H1 (cell line): ENCODE results near the gene IER5. TPM values are rescaled to one million over a fixed set of nuclear protein-coding genes. Genes with fewer than 3 reads are reported as not detected.

Experiments used
- CTCF ChIA-PET: fragments of 300-600 bp; sonication (Branson Sonifier 250); formaldehyde crosslinking; loops from one replicate; lab custom pipeline; 2021; ENCODE audit not compliant: partially characterized antibody; lab: Charles Lee
- POLR2A ChIA-PET: fragments of 300-600 bp; sonication (Branson Sonifier 250); formaldehyde crosslinking; loops from one replicate; lab custom pipeline; 2021; ENCODE audit warnings: inconsistent platforms; ENCODE audit not compliant: partially characterized antibody; lab: Charles Lee
- DNase-seq, 2 experiments: peaks; one replicate each; pipeline versions ENCODE4 v3.0.0 to v3.0.0-alpha.2; 2010 to 2022; ENCODE audit warnings: low spot score in 2 of 2, low read depth in 1 of 2, mixed read lengths in 1 of 2
- FAIRE-seq: peaks from 2 replicates; lab custom pipeline; 2011; peaks lifted over from hg19 to GRCh38; lab: Jason Lieb, UNC
- H2AFZ ChIP-seq: 2 replicates; pipeline ENCODE4 v1.8.1; 2012; ENCODE audit warnings: low read length, inconsistent platforms
- H2AK5ac ChIP-seq: 2 replicates; pipeline ENCODE4 v1.6.1; 2013; ENCODE audit warnings: low read depth, low read length
- H2BK120ac ChIP-seq: replicated peaks from 2 replicates; pipeline ENCODE3; 2013; ENCODE audit warnings: low read depth, low read length, inconsistent platforms
- H2BK12ac ChIP-seq: 2 replicates; pipeline ENCODE4 v1.6.1; 2013; ENCODE audit warnings: low read depth, low read length
- H2BK15ac ChIP-seq: 2 replicates; pipeline ENCODE4 v1.6.1; 2013; ENCODE audit warnings: low read length
- H2BK20ac ChIP-seq: 2 replicates; pipeline ENCODE4 v1.6.1; 2013; ENCODE audit warnings: low read length
- H2BK5ac ChIP-seq: 2 replicates; pipeline ENCODE4 v1.6.1; 2013; ENCODE audit warnings: low read depth, low read length
- H3K14ac ChIP-seq: 2 replicates; pipeline ENCODE4 v1.6.1; 2013; ENCODE audit warnings: inconsistent platforms; ENCODE audit not compliant: insufficient read length
- H3K18ac ChIP-seq: 2 replicates; pipeline ENCODE4 v1.6.1; 2013; ENCODE audit warnings: low read length; ENCODE audit errors: extremely low read depth
- H3K23ac ChIP-seq: 2 replicates; pipeline ENCODE4 v1.6.1; 2013; ENCODE audit warnings: inconsistent platforms; ENCODE audit not compliant: insufficient read length
- H3K23me2 ChIP-seq: 2 replicates; pipeline ENCODE4 v1.6.1; 2013; ENCODE audit warnings: low read depth, low read length
- H3K27ac ChIP-seq: 2 replicates; pipeline ENCODE4 v1.6.1; 2011; ENCODE audit warnings: low read depth, low read length, inconsistent platforms
- H3K27me3 ChIP-seq, 4 experiments: replicated peaks in 1 of 4; 1 replicate in 1 of 4; 2 replicates in 3 of 4; pipeline versions ENCODE4 v1.6.1 to v1.8.1; 2011 to 2013; ENCODE audit warnings: low read length in 3 of 4, mild to moderate bottlenecking in 3 of 4, inconsistent platforms in 2 of 4, mixed read lengths in 2 of 4, moderate library complexity in 1 of 4; ENCODE audit not compliant: control insufficient read depth in 3 of 4, insufficient read depth in 3 of 4; ENCODE audit errors: extremely low read depth in 1 of 4
- H3K36me3 ChIP-seq, 4 experiments: 2 replicates each; pipeline versions ENCODE4 v1.6.1 to v1.8.1; 2011 to 2013; ENCODE audit warnings: mild to moderate bottlenecking in 4 of 4, low read length in 3 of 4, moderate library complexity in 2 of 4, control low read depth in 1 of 4, inconsistent platforms in 1 of 4; ENCODE audit not compliant: insufficient read depth in 4 of 4, control insufficient read depth in 2 of 4
- H3K4ac ChIP-seq: replicated peaks from 2 replicates; pipeline ENCODE3; 2013; ENCODE audit warnings: low read length, low read depth, mixed read lengths, inconsistent platforms; ENCODE audit not compliant: insufficient read length
- H3K4me1 ChIP-seq, 4 experiments: replicated peaks in 1 of 4; 1 replicate in 1 of 4; 2 replicates in 3 of 4; pipeline versions ENCODE4 v1.6.1 to v1.8.1; 2011 to 2013; ENCODE audit warnings: low read length in 3 of 4, inconsistent platforms in 2 of 4, mixed read lengths in 1 of 4; ENCODE audit not compliant: insufficient read depth in 4 of 4, control insufficient read depth in 3 of 4
- H3K4me2 ChIP-seq, 2 experiments: 2 replicates each; pipeline versions ENCODE4 v1.6.1 to v1.8.1; 2011 to 2013; ENCODE audit warnings: low read depth in 2 of 2, low read length in 2 of 2, control low read depth in 1 of 2, inconsistent platforms in 1 of 2, mild to moderate bottlenecking in 1 of 2; ENCODE audit not compliant: insufficient read depth in 1 of 2
- H3K4me3 ChIP-seq, 4 experiments: fragments of 200-600, 300-600 bp in 1 of 4; sonication (generic), shearing (Covaris generic), sonication (Bioruptor Twin) in 1 of 4; 2 replicates each; pipeline versions ENCODE4 v1.5.1 to v1.8.1; 2011 to 2016; ENCODE audit warnings: low read length in 4 of 4, low read depth in 3 of 4, control low read depth in 2 of 4, inconsistent platforms in 2 of 4, mild to moderate bottlenecking in 2 of 4, mixed read lengths in 1 of 4, moderate library complexity in 1 of 4; ENCODE audit not compliant: insufficient read depth in 2 of 4; ENCODE audit errors: extremely low read depth in 1 of 4
- H3K56ac ChIP-seq: replicated peaks from 2 replicates; pipeline ENCODE3; 2013; ENCODE audit warnings: low read depth, mild to moderate bottlenecking, mixed read lengths, low read length, inconsistent platforms; ENCODE audit not compliant: insufficient read length
- H3K79me1 ChIP-seq: 2 replicates; pipeline ENCODE4 v1.6.1; 2013; ENCODE audit warnings: low read depth, low read length, control low read depth
- H3K79me2 ChIP-seq, 2 experiments: 2 replicates each; pipeline versions ENCODE4 v1.6.1 to v1.8.1; 2012 to 2013; ENCODE audit warnings: low read length in 2 of 2, mild to moderate bottlenecking in 2 of 2, inconsistent platforms in 1 of 2; ENCODE audit not compliant: insufficient read depth in 2 of 2, control insufficient read depth in 1 of 2
- H3K9ac ChIP-seq, 4 experiments: replicated peaks in 1 of 4; 1 replicate in 1 of 4; 2 replicates in 3 of 4; pipeline versions ENCODE4 v1.6.1 to v1.8.1; 2011 to 2013; ENCODE audit warnings: low read depth in 3 of 4, low read length in 3 of 4, control low read depth in 2 of 4, mild to moderate bottlenecking in 2 of 4, moderate library complexity in 2 of 4, inconsistent platforms in 1 of 4; ENCODE audit errors: extremely low read depth in 1 of 4
- H3K9me3 ChIP-seq, 2 experiments: 2 replicates each; pipeline versions ENCODE4 v1.6.1 to v1.8.1; 2012 to 2013; ENCODE audit warnings: mild to moderate bottlenecking in 2 of 2, moderate library complexity in 2 of 2, control low read depth in 1 of 2, inconsistent platforms in 1 of 2, low read depth in 1 of 2, low read length in 1 of 2, mixed read lengths in 1 of 2; ENCODE audit not compliant: insufficient read depth in 2 of 2
- H4K20me1 ChIP-seq, 2 experiments: replicated peaks in 1 of 2; 2 replicates each; pipeline versions ENCODE3 to v1.8.1; 2011 to 2013; ENCODE audit warnings: inconsistent platforms in 2 of 2, low read length in 2 of 2, mild to moderate bottlenecking in 1 of 2; ENCODE audit not compliant: insufficient read depth in 2 of 2, control insufficient read depth in 1 of 2
- H4K5ac ChIP-seq: 2 replicates; pipeline ENCODE4 v1.6.1; 2013; ENCODE audit warnings: low read length, low read depth, mixed read lengths, inconsistent platforms; ENCODE audit not compliant: insufficient read length
- H4K8ac ChIP-seq: 2 replicates; pipeline ENCODE4 v1.8.0; 2013; ENCODE audit warnings: mild to moderate bottlenecking, moderate library complexity, low read length, inconsistent platforms; ENCODE audit not compliant: insufficient read depth; ENCODE audit errors: extremely low read depth
- H4K91ac ChIP-seq: replicated peaks from 2 replicates; pipeline ENCODE3; 2013; ENCODE audit warnings: low read length, mixed read lengths, inconsistent platforms; ENCODE audit not compliant: insufficient read length
- CBX5 ChIP-seq: fragments of 300-800, 300-1000 bp; sonication (generic); IDR thresholded peaks from 2 replicates; pipeline ENCODE4 v1.7.1; 2016; ENCODE audit warnings: antibody characterized with exemption, low read length, low read depth
- CEBPB ChIP-seq: IDR thresholded peaks from 2 replicates; pipeline ENCODE4 v1.6.1; 2012; ENCODE audit warnings: low read depth, low read length
- CHD2 ChIP-seq: IDR thresholded peaks from 2 replicates; pipeline ENCODE4 v1.6.1; 2012; ENCODE audit warnings: low read length, improper control_type of control experiment
- POLR2A ChIP-seq, 2 experiments: IDR thresholded peaks; 1 replicate in 1 of 2; 2 replicates in 1 of 2; pipeline ENCODE4 v1.6.1; 2011; ENCODE audit warnings: low read depth in 2 of 2, low read length in 2 of 2, mild to moderate bottlenecking in 2 of 2; ENCODE audit errors: control extremely low read depth in 1 of 2
- polyA plus RNA-seq, 7 experiments: library from polyadenylated mRNA; depleted of rRNA in 3 of 7; stranded (reverse) in 5 of 7; unstranded in 2 of 7; fragments of >200 nt in 5 of 7; fragments of 200-250 nt in 2 of 7; gene quantifications; 1 replicate in 5 of 7; 2 replicates in 1 of 7; 4 replicates in 1 of 7; pipeline versions ENCODE4 v1.2.1 to v1.2.3, GENCODE V29; 2011 to 2013; ENCODE audit warnings: missing spikeins in 2 of 7, mixed read lengths in 2 of 7
- total RNA-seq: library from RNA; stranded (reverse); fragmentation: NEBNext Ultra II Directional; extraction: Animal tissue kit (Norgen Biotek cat#: 25700); gene quantifications from 2 replicates; pipeline ENCODE4 v1.2.1, GENCODE V29; 2021

IER5 gene
- total and polyA plus RNA-seq, 2 of the 8 experiments (the other 6 are each of a cell fraction or from before 2014, with no cell fraction given): 3.5 to 7.7 TPM

- Histone ChIP-seq H3K79me2 (no peaks in the 10 kb centered on the region), H4K20me1 (no peaks in the 10 kb centered on the region), H3K4me3 (no peak overlapping the region), H3K14ac (no peak overlapping the region), H4K91ac (no peak overlapping the region), H3K23me2 (no peaks in the 10 kb centered on the region), H2AFZ (no peak overlapping the region), H3K4ac (no peak overlapping the region)
- no peak for FAIRE-seq
- TF ChIP-seq CBX5: no peak
- no peak for TF ChIP-seq POLR2A (IDR thresholded peaks at IDR 0.05; ENCODE audit: control extremely low read depth in 1 of 2, low read depth in 2 of 2, low read length in 2 of 2)
- no peak for TF ChIP-seq CHD2
- no peak for TF ChIP-seq CEBPB
- TF ChIP-seq, all 59 proteins: peak for 0
- Histone ChIP-seq H3K9ac (no peak overlapping the region), H3K4me2 (no peak overlapping the region), H3K23ac (no peak overlapping the region), H2BK20ac (no peak overlapping the region), H4K8ac (no peak overlapping the region), H2BK12ac (no peak overlapping the region), H2BK15ac (no peak overlapping the region), H4K5ac (no peak overlapping the region), H3K27me3 (no peaks in the 10 kb centered on the region), H3K36me3 (no peaks in the 10 kb centered on the region), H3K79me1 (no peaks in the 10 kb centered on the region), H2AK5ac (no peak overlapping the region), H3K18ac (no peak overlapping the region), H2BK120ac (no peak overlapping the region), H2BK5ac (no peak overlapping the region), H3K56ac (no peak overlapping the region), H3K4me1 (no peaks in the 10 kb centered on the region; a peak in 1 of 7 replicates), H3K9me3 (no peaks in the 10 kb centered on the region), H3K27ac (no peak overlapping the region)
- DNase-seq: no peak
- POLR2A ChIA-PET: interaction anchor here (0.7 to 1.3 kb wide), 2 partner anchors 29 to 92 kb away, joined by 3 to 4 read pairs; partner anchors contain the start of gene IER5
- CTCF ChIA-PET: interaction anchor here (1.0 to 1.6 kb wide), 2 partner anchors 13 to 16 kb away, joined by 3 to 4 read pairs; no protein-coding TSS in a partner anchor
Measured at GRCh38 chr1:181059435-181059834, 29.1 kb upstream of the IER5 start.
